CD4-positive, alpha-beta T cell treated with Interleukin-21 for 1 hour (primary cell): Measurements from ENCODE around the gene LY6G6C.

ENCODE experiments used
- DNase-seq: peaks from one replicate; pipeline ENCODE4 v3.0.0-alpha.2; 2020

LY6G6C gene

GRCh38 chr6:31702819-31703716 lies 18.5 kb downstream of the LY6G6C start, which contains the start of gene ABHD16A:
Gene ABHD16A, minus strand, starts transcription at chr6:31703324. Its CDS starts 43 bp downstream, at chr6:31703281.
- peak; percentile 98 for DNase-seq

- DNase-seq: no peak
Measured at GRCh38 chr6:31702405-31702818, 19.1 kb downstream of the LY6G6C start.

GRCh38 chr6:31701666-31702404 lies 19.7 kb downstream of the LY6G6C start:
- no peak for DNase-seq

GRCh38 chr6:31700740-31701401 lies 20.7 kb downstream of the LY6G6C start:
- no peak for DNase-seq

- DNase-seq: no peak
Measured at GRCh38 chr6:31697555-31697954, 24.0 kb downstream of the LY6G6C start.

- DNase-seq: no peak
Measured at GRCh38 chr6:31693535-31693934, 28.0 kb downstream of the LY6G6C start.

GRCh38 chr6:31692886-31693285 lies 28.7 kb downstream of the LY6G6C start:
- DNase-seq: no peak

GRCh38 chr6:31692353-31692752 lies 29.2 kb downstream of the LY6G6C start:
- DNase-seq: no peak

GRCh38 chr6:31691564-31692108 lies 29.9 kb downstream of the LY6G6C start:
- DNase-seq: no peak

GRCh38 chr6:31691078-31691463 lies 30.5 kb downstream of the LY6G6C start:
- no peak for DNase-seq

- DNase-seq: no peak
Measured at GRCh38 chr6:31690231-31691077, 31.1 kb downstream of the LY6G6C start.

- peak; percentile 19 for DNase-seq
Measured at GRCh38 chr6:31689249-31690110, 32.1 kb downstream of the LY6G6C start.

- no peak for DNase-seq
Measured at GRCh38 chr6:31687860-31688693, 33.5 kb downstream of the LY6G6C start.

- no peak for DNase-seq
Measured at GRCh38 chr6:31687321-31687720, 34.2 kb downstream of the LY6G6C start.

- no peak for DNase-seq
Measured at GRCh38 chr6:31686483-31686882, 35.1 kb downstream of the LY6G6C start.

GRCh38 chr6:31683591-31683990 lies 38.0 kb downstream of the LY6G6C start:
- no peak for DNase-seq

- DNase-seq: peak; percentile 39
Measured at GRCh38 chr6:31681135-31681671, 40.3 kb downstream of the LY6G6C start.

- DNase-seq: peak; percentile 80
Measured at GRCh38 chr6:31680226-31681134, 41.1 kb downstream of the LY6G6C start, which contains the start of gene LY6G5C. Gene LY6G5C, minus strand, starts transcription at chr6:31681067. Its CDS starts 694 bp downstream, at chr6:31680373.

GRCh38 chr6:31677955-31678354 lies 43.6 kb downstream of the LY6G6C start:
- no peak for DNase-seq
